HG02759 (cell line): ENCODE data around the gene FRG2.
A peak's percentile ranks its signal among the peaks of the same experiment; 100 is the strongest.
"Not testable (repeated sequence)": the region's sequence is repeated elsewhere in the genome, so short reads cannot be mapped to it uniquely, and the experiment has no call there.

Experiments
- ATAC-seq: cut with Tn5 transposase; IDR thresholded peaks from one replicate; pipeline ENCODE4 v1.9.1; 2021; ENCODE audit warnings: mild to moderate bottlenecking, moderate library complexity; ENCODE audit not compliant: unreplicated experiment

Gene FRG2

DNA sequence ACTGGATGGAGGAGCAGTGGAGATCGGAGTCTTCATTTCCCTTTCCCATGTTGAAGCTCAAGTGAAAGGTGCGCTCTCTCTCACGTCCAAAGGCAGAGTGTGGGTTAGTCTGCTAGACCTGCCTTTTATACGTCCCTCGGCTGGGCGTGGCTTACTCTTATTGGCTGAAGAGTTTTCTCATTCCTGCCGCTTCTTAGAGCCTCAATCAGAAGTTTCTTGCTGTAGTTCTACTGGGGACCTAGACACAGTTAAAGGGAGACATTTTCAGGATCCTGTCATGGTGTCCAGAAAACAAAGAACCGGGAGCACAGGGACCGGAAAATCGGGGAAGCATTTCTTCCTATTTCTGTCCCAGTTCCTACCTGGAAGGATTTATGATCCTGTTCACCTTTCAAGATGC, at the start of gene FRG2:
TSS of gene FRG2 (minus strand) at position 101 of the 400 bp plus-strand sequence. CDS start at position 49, 52 bp downstream.
- ATAC-seq = not testable (repeated sequence)

GRCh38 chr4:190068351-190068750, 41.3 kb upstream of the FRG2 start:
- ATAC-seq = not testable (repeated sequence)

DNA sequence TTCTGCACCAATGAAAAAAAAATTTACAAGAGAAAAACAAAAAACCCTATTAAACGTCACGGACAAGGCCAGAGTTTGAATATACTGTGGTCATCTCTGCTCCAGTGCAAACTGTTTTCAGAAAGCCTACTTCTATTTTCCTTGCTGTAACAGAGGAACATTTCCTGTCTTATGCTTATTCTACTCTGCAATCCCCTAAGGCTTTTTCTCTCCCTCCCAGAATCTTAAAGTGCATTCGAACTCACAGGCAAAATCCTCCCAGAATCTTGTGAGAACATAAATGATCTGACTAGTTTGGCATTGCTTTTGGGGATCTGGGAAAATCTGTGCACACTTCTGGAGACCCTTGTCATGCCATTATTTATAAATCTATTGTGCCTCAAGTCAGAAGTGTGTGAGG, 37.7 kb upstream of the FRG2 start:
- not testable (repeated sequence) for ATAC-seq

- not testable (repeated sequence) for ATAC-seq
These were observed 37.3 kb upstream of the FRG2 start, which contains the start of gene DBET for GRCh38 chr4:190064342-190064741. TSS of gene DBET (plus strand) at chr4:190064502.

DNA sequence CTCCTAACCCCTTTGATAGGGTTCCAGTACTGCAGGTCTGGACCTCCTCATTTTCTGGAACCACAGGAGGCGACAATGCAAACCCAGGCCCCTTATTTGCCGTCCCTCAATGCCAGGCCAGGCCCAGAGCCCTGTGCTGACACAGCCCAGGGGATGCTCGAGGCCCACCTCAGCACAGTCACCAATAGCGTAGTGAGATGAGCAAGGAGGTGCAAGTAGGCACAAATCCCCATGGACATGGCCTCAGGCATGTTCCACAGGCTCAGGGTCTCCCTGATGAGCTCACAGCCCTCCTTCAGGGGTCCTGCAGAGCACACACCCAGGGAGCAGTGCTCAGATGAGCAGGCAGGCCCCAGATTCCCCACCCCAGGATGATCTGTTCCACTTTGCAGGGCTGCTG, 31.9 kb upstream of the FRG2 start:
- ATAC-seq = not testable (repeated sequence)

- ATAC-seq = not testable (repeated sequence)
These were observed 22.6 kb upstream of the FRG2 start for GRCh38 chr4:190049378-190050239.

DNA sequence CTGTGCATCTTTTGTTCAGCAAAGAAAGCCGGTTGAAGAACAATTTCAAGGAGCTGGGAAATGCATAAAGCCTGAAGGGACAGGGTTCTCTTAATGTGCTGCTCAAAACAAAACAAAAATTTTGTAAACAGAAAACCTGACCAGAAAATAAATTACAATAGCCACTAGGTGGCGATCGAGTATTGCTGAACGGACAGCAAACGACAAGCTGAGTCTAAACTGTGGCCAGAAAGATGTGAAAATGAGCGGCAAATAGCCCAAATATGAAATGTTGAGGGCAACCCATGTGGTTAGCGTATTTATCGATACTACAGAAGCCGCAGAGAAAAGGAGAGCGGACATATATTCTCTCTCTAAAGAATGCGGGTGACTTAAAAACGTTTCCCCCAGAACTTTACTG, 20.6 kb upstream of the FRG2 start:
- peak; percentile 61 for ATAC-seq

GRCh38 chr4:190040873-190041272, 13.8 kb upstream of the FRG2 start:
- ATAC-seq = not testable (repeated sequence)

DNA sequence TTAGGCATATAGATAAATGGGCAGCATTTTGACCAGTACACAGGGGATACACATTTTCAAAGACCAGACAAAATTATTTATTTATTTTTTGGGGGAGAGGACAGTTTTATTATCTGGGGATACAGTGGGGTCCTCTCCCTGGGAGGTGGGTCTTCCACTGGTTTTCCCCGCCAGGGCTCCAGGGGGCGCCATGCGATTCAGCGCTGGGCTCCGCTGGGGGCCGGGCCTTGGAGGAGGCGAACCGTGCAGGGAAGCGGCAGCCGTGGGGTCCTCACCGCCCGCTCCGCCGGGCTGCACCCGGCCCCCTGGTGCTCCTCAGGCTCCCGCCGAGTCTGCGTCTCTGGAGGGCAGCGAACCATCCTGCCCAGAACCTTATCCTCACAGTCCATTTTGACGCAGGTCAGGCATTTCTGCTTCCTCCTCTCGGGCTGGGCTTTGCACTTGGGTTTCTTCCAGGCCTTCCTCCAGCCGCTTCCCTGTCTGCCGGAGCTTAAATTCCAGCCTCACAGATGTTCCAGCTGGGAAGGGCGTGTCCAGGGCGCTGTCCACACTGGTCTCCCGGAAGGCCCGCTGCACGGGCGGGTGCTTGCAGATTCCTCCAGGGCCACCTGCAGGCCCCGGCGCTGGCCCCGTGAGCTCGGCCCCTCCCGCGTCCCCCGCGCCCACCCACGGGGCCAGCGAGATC, 10.8 kb upstream of the FRG2 start:
- peak; percentile 67 for ATAC-seq

DNA sequence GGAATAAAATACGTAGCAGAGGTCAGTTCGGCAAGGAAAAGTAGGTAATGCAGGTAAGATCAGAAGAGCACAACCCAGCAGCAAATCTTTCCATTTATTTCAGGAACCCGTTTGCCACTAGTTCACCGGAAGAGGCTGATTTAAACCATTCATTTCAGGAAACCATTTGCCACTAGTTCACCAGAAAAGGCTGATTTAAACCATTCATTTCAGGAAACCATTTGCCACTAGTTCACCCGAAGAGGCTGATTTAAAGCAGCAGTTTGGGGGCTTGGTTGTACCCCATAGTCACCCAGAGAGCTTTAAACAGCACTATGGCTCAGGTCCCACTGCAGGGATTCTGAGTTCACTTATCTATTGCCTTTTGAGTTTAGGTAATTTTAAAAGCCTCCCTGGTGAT, 4.2 kb upstream of the FRG2 start:
- ATAC-seq = not testable (repeated sequence)

- ATAC-seq = peak; percentile 42
These were observed 4.3 kb downstream of the FRG2 start for GRCh38 chr4:190022614-190023281.

DNA sequence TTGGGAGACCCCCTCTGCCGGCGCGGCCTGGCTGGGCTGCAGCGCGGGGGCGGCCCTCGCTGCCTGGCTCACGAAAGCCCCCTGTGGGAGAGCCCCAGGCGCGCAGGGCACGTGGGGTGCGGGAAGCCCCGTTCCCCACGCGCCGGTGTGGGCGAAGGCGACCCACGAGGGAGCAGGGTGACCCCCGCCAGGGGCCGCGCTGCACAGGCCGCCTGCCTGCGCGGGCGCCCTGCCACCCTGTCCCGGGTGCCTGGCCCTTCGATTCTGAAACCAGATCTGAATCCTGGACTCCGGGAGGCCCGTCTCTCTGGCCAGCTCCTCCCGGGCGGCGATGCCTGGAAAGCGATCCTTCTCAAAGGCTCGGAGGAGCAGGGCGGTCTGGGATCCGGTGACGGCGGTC, 5.1 kb downstream of the FRG2 start:
- ATAC-seq = not testable (repeated sequence)

- ATAC-seq = no peak
These were observed 6.0 kb downstream of the FRG2 start for GRCh38 chr4:190020790-190021717.

GRCh38 chr4:190019859-190020463, 7.1 kb downstream of the FRG2 start:
- ATAC-seq = not testable (repeated sequence)

- ATAC-seq = no peak
These were observed 7.8 kb downstream of the FRG2 start for GRCh38 chr4:190019023-190019858.

DNA sequence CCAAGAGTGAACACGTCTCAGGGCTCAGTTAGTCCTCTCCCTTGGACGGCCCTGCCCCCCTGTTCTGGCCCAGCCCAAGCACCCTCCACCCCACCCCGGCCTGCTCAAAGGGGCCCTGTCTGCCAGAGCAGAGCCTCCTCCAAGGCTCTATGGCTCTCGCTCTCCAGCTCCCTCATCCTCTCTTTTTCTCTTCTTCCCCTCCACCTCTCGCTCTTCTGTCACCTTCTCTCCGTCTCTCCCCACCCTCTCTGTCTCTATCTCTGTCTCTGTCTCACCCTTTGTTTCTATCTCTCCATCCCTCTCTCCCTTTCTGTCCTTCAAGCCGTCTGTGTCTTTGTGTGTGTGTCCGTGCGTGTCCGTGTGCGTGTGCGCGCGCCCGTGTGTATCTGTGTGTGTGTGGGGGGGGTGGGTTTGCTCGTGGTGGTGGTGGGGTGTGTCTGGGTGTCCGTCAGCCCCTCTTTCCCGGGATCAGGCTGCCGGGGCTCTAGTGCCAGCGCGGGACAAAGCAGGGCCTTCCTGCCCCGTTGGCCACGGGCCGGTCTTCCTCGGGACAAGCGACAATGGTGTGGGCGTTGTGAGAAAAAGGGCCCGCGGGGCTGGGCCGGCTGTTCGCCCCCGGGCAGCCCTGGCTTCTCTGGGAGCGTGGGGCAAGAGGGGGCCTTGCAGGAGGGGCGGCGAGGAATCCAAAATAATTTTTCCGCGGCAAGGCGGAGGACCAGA, 8.7 kb downstream of the FRG2 start:
- no peak for ATAC-seq

GRCh38 chr4:190017357-190018200, 9.5 kb downstream of the FRG2 start:
- ATAC-seq = no peak
